ENCODE data around the gene PCDHGB6. TPM values are rescaled to one million over a fixed set of nuclear protein-coding genes. Genes with fewer than 3 reads are reported as not detected.

PCDHGB6 gene
- total RNA-seq, 1 experiment from 2014 or later = 0.14 TPM

Other genes with a start within 250 kb of the PCDHGB6 start
- 0.03 TPM in 1 of 5 replicates, not detected in the others for gene PCDHB7, start 235.4 kb upstream of the PCDHGB6 start, total RNA-seq (2022; extraction: Qiagen RNA extraction)
- gene PCDHB8, start 230.2 kb upstream of the PCDHGB6 start, total RNA-seq (2022; extraction: Qiagen RNA extraction) = 0.29 to 0.41 TPM (median 0.32 TPM) in 5 replicates
- 0.06 to 0.10 TPM (median 0.06 TPM) in 5 replicates for gene PCDHB16, start 225.6 kb upstream of the PCDHGB6 start, total RNA-seq (2022; extraction: Qiagen RNA extraction)
- 0.02 to 0.09 TPM (median 0.06 TPM) in 4 of 5 replicates, not detected in the other for gene PCDHB9, start 220.9 kb upstream of the PCDHGB6 start, total RNA-seq (2022; extraction: Qiagen RNA extraction)
- 0.02 to 0.03 TPM in 2 of 5 replicates, not detected in the others for gene PCDHB10, start 215.7 kb upstream of the PCDHGB6 start, total RNA-seq (2022; extraction: Qiagen RNA extraction)
- 0.05 to 0.11 TPM (median 0.07 TPM) in 5 replicates for gene PCDHB11, start 208.4 kb upstream of the PCDHGB6 start, total RNA-seq (2022; extraction: Qiagen RNA extraction)
- gene PCDHB12, start 199.3 kb upstream of the PCDHGB6 start, total RNA-seq (2022; extraction: Qiagen RNA extraction) = 0.03 to 0.04 TPM in 2 of 5 replicates, not detected in the others
- gene PCDHB13, start 194.1 kb upstream of the PCDHGB6 start, total RNA-seq (2022; extraction: Qiagen RNA extraction) = 0.03 to 0.10 TPM (median 0.05 TPM) in 5 replicates
- gene PCDHB14, start 184.7 kb upstream of the PCDHGB6 start, total RNA-seq (2022; extraction: Qiagen RNA extraction) = 0.05 to 0.16 TPM (median 0.07 TPM) in 5 replicates
- 0.02 to 0.07 TPM (median 0.06 TPM) in 3 of 5 replicates, not detected in the others for gene PCDHB15, start 162.6 kb upstream of the PCDHGB6 start, total RNA-seq (2022; extraction: Qiagen RNA extraction)
- gene SLC25A2, start 104.0 kb upstream of the PCDHGB6 start, total RNA-seq (2022; extraction: Qiagen RNA extraction) = 0.05 TPM in 1 of 5 replicates, not detected in the others
- gene TAF7, start 87.2 kb upstream of the PCDHGB6 start, total RNA-seq (2022; extraction: Qiagen RNA extraction) = 61.5 to 85.8 TPM (median 70.6 TPM) in 5 replicates
- 0.30 to 0.39 TPM (median 0.37 TPM) in 5 replicates for gene PCDHGA1, start 77.5 kb upstream of the PCDHGB6 start, total RNA-seq (2022; extraction: Qiagen RNA extraction)
- 0.55 to 0.78 TPM (median 0.63 TPM) in 5 replicates for gene PCDHGA2, start 69.3 kb upstream of the PCDHGB6 start, total RNA-seq (2022; extraction: Qiagen RNA extraction)
- 0.04 to 0.07 TPM in 2 of 5 replicates, not detected in the others for gene PCDHGA3, start 64.2 kb upstream of the PCDHGB6 start, total RNA-seq (2022; extraction: Qiagen RNA extraction)
- gene PCDHGB1, start 57.9 kb upstream of the PCDHGB6 start, total RNA-seq (2022; extraction: Qiagen RNA extraction) = 1.3 to 2.0 TPM (median 1.8 TPM) in 5 replicates
- 0.07 to 0.17 TPM (median 0.16 TPM) in 5 replicates for gene PCDHGA4, start 53.0 kb upstream of the PCDHGB6 start, total RNA-seq (2022; extraction: Qiagen RNA extraction)
- gene PCDHGB2, start 48.0 kb upstream of the PCDHGB6 start, total RNA-seq (2022; extraction: Qiagen RNA extraction) = 0.06 to 0.12 TPM (median 0.08 TPM) in 5 replicates
- 0.07 to 0.24 TPM (median 0.15 TPM) in 5 replicates for gene PCDHGA5, start 43.9 kb upstream of the PCDHGB6 start, total RNA-seq (2022; extraction: Qiagen RNA extraction)
- gene PCDHGB3, start 37.8 kb upstream of the PCDHGB6 start, total RNA-seq (2022; extraction: Qiagen RNA extraction) = 0.17 to 0.33 TPM (median 0.24 TPM) in 5 replicates
- gene PCDHGA6, start 34.1 kb upstream of the PCDHGB6 start, total RNA-seq (2022; extraction: Qiagen RNA extraction) = 0.13 to 0.27 TPM (median 0.22 TPM) in 5 replicates
- gene PCDHGA7, start 25.3 kb upstream of the PCDHGB6 start, total RNA-seq (2022; extraction: Qiagen RNA extraction) = 0.82 to 1.0 TPM (median 0.97 TPM) in 5 replicates
- 0.70 to 1.0 TPM (median 0.98 TPM) in 5 replicates for gene PCDHGB4, start 20.3 kb upstream of the PCDHGB6 start, total RNA-seq (2022; extraction: Qiagen RNA extraction)
- 0.02 to 0.08 TPM (median 0.03 TPM) in 5 replicates for gene PCDHGA8, start 15.4 kb upstream of the PCDHGB6 start, total RNA-seq (2022; extraction: Qiagen RNA extraction)
- gene PCDHGB5, start 10.1 kb upstream of the PCDHGB6 start, total RNA-seq (2022; extraction: Qiagen RNA extraction) = 2.1 to 2.6 TPM (median 2.4 TPM) in 5 replicates
- gene PCDHGA9, start 5.2 kb upstream of the PCDHGB6 start, total RNA-seq (2022; extraction: Qiagen RNA extraction) = 0.02 to 0.09 TPM (median 0.05 TPM) in 4 of 5 replicates, not detected in the other
- gene PCDHGA10, start 5.0 kb downstream of the PCDHGB6 start, total RNA-seq (2022; extraction: Qiagen RNA extraction) = 0.01 to 0.02 TPM (median 0.02 TPM) in 3 of 5 replicates, not detected in the others
- 0.03 to 0.08 TPM (median 0.06 TPM) in 4 of 5 replicates, not detected in the other for gene PCDHGB7, start 9.7 kb downstream of the PCDHGB6 start, total RNA-seq (2022; extraction: Qiagen RNA extraction)
- 0.02 to 0.03 TPM (median 0.02 TPM) in 4 of 5 replicates, not detected in the other for gene PCDHGA11, start 13.0 kb downstream of the PCDHGB6 start, total RNA-seq (2022; extraction: Qiagen RNA extraction)
- gene PCDHGA12, start 22.5 kb downstream of the PCDHGB6 start, total RNA-seq (2022; extraction: Qiagen RNA extraction) = 0.02 to 0.03 TPM in 2 of 5 replicates, not detected in the others
- gene PCDHGC3, start 67.9 kb downstream of the PCDHGB6 start, total RNA-seq (2022; extraction: Qiagen RNA extraction) = 5.0 to 6.7 TPM (median 5.6 TPM) in 5 replicates
- gene PCDHGC4, start 77.0 kb downstream of the PCDHGB6 start, total RNA-seq (2022; extraction: Qiagen RNA extraction) = 0.01 to 0.05 TPM (median 0.03 TPM) in 3 of 5 replicates, not detected in the others
- gene PCDHGC5, start 81.1 kb downstream of the PCDHGB6 start, total RNA-seq (2022; extraction: Qiagen RNA extraction) = 0.02 to 0.03 TPM (median 0.03 TPM) in 3 of 5 replicates, not detected in the others
- 98.1 to 105 TPM (median 101 TPM) in 5 replicates for gene DIAPH1, start 211.0 kb downstream of the PCDHGB6 start, total RNA-seq (2022; extraction: Qiagen RNA extraction)
- 46.2 to 54.2 TPM (median 48.7 TPM) in 5 replicates for gene HDAC3, start 228.8 kb downstream of the PCDHGB6 start, total RNA-seq (2022; extraction: Qiagen RNA extraction)
- 2.9 to 5.2 TPM (median 4.9 TPM) in 5 replicates for gene RELL2, start 229.0 kb downstream of the PCDHGB6 start, total RNA-seq (2022; extraction: Qiagen RNA extraction)
- 6.9 to 13.2 TPM (median 10.0 TPM) in 5 replicates for gene FCHSD1, start 243.4 kb downstream of the PCDHGB6 start, total RNA-seq (2022; extraction: Qiagen RNA extraction)